Osteoblast (primary cell): Measurements from ENCODE around the gene VENTX. TPM values are rescaled to one million over a fixed set of nuclear protein-coding genes. Genes with fewer than 3 reads are reported as not detected.

Experiments
- DNase-seq: peaks from one replicate; pipeline ENCODE4 v3.0.0; 2011; ENCODE audit warnings: low spot score, mixed read lengths; ENCODE audit not compliant: insufficient read length; ENCODE audit errors: missing footprints
- H2AFZ ChIP-seq: 2 replicates; pipeline ENCODE4 v1.6.0; 2011; ENCODE audit warnings: mild to moderate bottlenecking, low read length
- H3K27ac ChIP-seq: 2 replicates; pipeline ENCODE4 v1.5.1; 2011; ENCODE audit warnings: mild to moderate bottlenecking, low read depth, low read length, moderate library complexity
- H3K27me3 ChIP-seq: 2 replicates; pipeline ENCODE4 v1.6.0; 2012; ENCODE audit warnings: mild to moderate bottlenecking, control low read depth, inconsistent platforms, low read length, moderate library complexity; ENCODE audit not compliant: insufficient read depth
- H3K36me3 ChIP-seq: 2 replicates; pipeline ENCODE4 v1.5.1; 2011; ENCODE audit warnings: mild to moderate bottlenecking, low read length, control low read depth, moderate library complexity; ENCODE audit not compliant: insufficient read depth
- H3K4me1 ChIP-seq: 2 replicates; pipeline ENCODE4 v1.5.1; 2011; ENCODE audit warnings: mild to moderate bottlenecking, low read length, control low read depth, moderate library complexity; ENCODE audit not compliant: insufficient read depth
- H3K4me2 ChIP-seq: 2 replicates; pipeline ENCODE4 v1.6.0; 2011; ENCODE audit warnings: mild to moderate bottlenecking, low read length; ENCODE audit not compliant: insufficient read depth
- H3K4me3 ChIP-seq: fragments of 200-600 bp; sonication (generic); 3 replicates; pipeline ENCODE4 v1.5.1; 2012; ENCODE audit warnings: mild to moderate bottlenecking, low read length, inconsistent platforms; ENCODE audit not compliant: insufficient read depth
- H3K79me2 ChIP-seq: 2 replicates; pipeline ENCODE4 v1.6.0; 2012; ENCODE audit warnings: mild to moderate bottlenecking, low read length, control low read depth, inconsistent platforms; ENCODE audit not compliant: insufficient read depth
- H3K9me3 ChIP-seq: 2 replicates; pipeline ENCODE4 v1.5.1; 2011; ENCODE audit warnings: low read depth, low read length, control low read depth
- H4K20me1 ChIP-seq: 2 replicates; pipeline ENCODE4 v1.6.0; 2012; ENCODE audit warnings: mild to moderate bottlenecking, low read length, control low read depth; ENCODE audit not compliant: insufficient read depth
- total RNA-seq: library from RNA; depleted of rRNA; stranded (reverse); fragments of >200 nt; gene quantifications from 2 replicates; pipeline ENCODE4 v1.2.3, GENCODE V29; 2012
- TF ChIP-seq, protein P1 (sequence below): IDR thresholded peaks from 2 replicates; pipeline ENCODE4 v1.5.1; 2011; ENCODE audit warnings: mild to moderate bottlenecking, low read depth, low read length, moderate library complexity; ENCODE audit errors: extremely low read depth

Gene VENTX
- total RNA-seq, 1 donor, result not detected

DNA sequence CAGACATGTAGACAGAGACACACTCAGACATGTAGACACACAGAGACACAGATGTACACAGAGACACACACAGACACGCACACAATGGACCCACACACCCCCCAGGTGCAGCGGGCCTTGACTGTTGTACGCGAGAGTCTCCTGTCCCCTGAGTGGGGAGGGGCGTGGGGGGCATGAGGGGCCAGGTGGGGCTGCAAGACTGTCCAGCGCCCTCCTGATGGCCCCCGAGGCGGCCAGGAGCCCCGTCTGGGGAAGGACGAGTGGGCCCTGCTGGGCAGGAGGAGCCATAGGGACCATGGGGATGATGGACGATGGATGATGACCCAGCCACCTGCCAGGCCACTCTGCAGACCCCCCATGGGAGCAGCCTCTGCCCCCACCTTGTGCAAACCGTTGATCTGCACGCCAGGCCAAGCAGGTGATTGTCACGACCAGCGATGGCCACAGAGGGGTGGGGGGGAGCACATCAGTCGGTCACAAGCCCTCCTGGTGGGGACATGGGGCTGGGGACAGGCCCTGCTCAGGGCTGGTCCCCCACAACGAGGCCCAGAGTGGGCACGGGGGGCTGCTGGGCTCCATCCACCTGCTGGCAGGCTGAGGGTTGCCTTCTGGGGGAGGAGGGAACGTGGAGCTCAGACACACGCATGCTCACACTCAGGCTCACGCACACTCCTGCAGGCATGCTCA is 11.6 kb downstream of the VENTX start:
- H3K9me3 ChIP-seq, result no peaks in the 10 kb centered on the region
- no peak overlapping the region for H3K4me2 ChIP-seq
- TF ChIP-seq, protein P1, sequence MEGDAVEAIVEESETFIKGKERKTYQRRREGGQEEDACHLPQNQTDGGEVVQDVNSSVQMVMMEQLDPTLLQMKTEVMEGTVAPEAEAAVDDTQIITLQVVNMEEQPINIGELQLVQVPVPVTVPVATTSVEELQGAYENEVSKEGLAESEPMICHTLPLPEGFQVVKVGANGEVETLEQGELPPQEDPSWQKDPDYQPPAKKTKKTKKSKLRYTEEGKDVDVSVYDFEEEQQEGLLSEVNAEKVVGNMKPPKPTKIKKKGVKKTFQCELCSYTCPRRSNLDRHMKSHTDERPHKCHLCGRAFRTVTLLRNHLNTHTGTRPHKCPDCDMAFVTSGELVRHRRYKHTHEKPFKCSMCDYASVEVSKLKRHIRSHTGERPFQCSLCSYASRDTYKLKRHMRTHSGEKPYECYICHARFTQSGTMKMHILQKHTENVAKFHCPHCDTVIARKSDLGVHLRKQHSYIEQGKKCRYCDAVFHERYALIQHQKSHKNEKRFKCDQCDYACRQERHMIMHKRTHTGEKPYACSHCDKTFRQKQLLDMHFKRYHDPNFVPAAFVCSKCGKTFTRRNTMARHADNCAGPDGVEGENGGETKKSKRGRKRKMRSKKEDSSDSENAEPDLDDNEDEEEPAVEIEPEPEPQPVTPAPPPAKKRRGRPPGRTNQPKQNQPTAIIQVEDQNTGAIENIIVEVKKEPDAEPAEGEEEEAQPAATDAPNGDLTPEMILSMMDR, result no peak

DNA sequence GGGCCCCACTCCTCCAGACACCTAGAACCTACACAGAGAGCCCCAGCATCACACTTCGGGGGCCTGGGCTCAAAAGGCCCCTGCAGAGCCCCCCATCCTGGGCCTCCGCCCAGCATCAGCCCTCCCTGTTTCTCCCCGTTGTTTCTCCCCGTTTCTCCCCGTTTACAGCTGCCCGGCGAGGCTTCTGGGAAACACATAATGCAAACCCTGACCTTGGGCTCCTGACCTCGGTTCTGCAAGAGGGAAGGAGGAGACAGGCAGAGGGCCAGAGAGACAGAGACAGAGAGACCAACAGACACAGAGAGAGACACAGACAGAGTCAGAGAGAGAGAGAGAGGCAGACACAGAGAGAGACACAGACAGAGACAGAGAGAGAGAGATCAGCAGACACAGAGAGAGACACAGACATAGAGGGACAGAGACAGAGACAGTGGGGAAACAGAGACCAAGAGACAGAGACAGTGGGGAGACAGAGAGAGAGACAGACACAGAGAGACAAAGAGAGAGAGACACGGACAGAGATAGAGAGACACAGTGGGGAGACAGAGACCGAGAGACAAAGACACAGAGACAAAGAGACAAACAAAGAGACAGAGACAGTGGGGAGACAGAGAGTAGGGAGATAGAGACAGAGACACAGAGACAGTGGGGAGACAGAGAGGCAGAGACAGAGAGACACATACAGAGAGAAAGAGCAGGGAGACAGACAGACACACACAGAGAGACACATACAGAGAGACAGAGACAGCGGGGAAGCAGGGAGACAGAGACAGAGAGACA is 12.5 kb downstream of the VENTX start:
- H3K4me1 ChIP-seq, result no peaks in the 10 kb centered on the region
- H2AFZ ChIP-seq, result no peak overlapping the region
- no peak for DNase-seq
- TF ChIP-seq, protein P1, result no peak
- H3K9me3 ChIP-seq, result no peaks in the 10 kb centered on the region
- H3K4me2 ChIP-seq, result no peak overlapping the region
- H3K36me3 ChIP-seq, result no peaks in the 10 kb centered on the region
- peaks cover 35% of the 10 kb centered on the region for H3K27me3 ChIP-seq
- no peak overlapping the region for H3K4me3 ChIP-seq
- no peaks in the 10 kb centered on the region for H3K79me2 ChIP-seq
- H3K27ac ChIP-seq, result no peak overlapping the region
- no peaks in the 10 kb centered on the region for H4K20me1 ChIP-seq

More for the DNA sequence above, 11.6 kb downstream of the VENTX start:
- no peak overlapping the region for H3K27ac ChIP-seq
- no peaks in the 10 kb centered on the region for H3K4me1 ChIP-seq
- H2AFZ ChIP-seq, result no peak overlapping the region
- DNase-seq, result no peak
- no peaks in the 10 kb centered on the region for H3K36me3 ChIP-seq
- peaks cover 40% of the 10 kb centered on the region for H3K27me3 ChIP-seq
- H4K20me1 ChIP-seq, result no peaks in the 10 kb centered on the region
- H3K79me2 ChIP-seq, result no peaks in the 10 kb centered on the region
- H3K4me3 ChIP-seq, result no peak overlapping the region

DNA sequence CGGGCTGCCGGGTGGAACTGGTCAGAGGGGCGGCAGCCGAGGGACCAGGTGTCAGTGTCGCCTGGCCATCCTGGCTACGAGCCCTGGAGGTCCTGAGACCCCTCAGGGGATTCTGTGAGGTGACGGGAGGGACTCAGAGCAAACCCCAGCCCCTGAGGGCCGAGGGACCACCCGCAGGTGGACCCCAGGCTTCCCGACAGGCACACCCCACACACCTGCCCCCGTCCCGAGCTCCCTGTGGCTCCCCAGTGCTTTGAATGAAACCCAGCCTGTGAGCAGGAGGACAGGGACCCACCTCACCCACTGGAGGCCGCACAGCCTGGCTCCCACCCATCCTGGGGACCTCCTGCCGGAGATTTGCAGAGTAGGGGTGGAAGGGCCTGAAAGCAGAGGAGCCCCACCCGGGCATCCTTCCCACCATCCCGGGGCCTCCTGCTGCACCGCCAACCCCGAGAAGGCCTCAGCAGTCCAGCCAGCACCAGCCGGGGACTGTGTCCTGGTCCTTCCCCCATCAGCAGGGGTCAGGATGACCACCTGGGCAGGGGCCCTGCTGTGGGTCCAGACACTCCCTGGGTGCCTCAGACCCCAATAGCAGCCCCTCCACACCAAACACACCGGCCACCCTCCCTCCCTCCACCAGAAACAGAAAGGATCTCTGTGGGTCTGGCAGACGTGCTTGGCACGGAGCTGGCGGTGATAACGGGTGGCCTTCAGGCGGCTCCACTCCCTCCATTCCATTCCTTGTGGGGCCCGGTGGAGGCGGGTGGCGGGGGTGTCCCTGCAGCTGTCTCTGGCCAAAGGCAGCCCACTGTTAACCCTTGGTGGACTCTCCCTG is 13.9 kb downstream of the VENTX start:
- no peaks in the 10 kb centered on the region for H3K9me3 ChIP-seq
- no peaks in the 10 kb centered on the region for H3K4me1 ChIP-seq
- no peak for DNase-seq
- TF ChIP-seq, protein P1, result no peak
- no peaks in the 10 kb centered on the region for H3K79me2 ChIP-seq
- H3K27me3 ChIP-seq, result peaks cover 22% of the 10 kb centered on the region
- H3K36me3 ChIP-seq, result no peaks in the 10 kb centered on the region
- H2AFZ ChIP-seq, result no peak overlapping the region
- no peak overlapping the region for H3K4me3 ChIP-seq
- no peak overlapping the region for H3K27ac ChIP-seq
- no peak overlapping the region for H3K4me2 ChIP-seq
- no peaks in the 10 kb centered on the region for H4K20me1 ChIP-seq

DNA sequence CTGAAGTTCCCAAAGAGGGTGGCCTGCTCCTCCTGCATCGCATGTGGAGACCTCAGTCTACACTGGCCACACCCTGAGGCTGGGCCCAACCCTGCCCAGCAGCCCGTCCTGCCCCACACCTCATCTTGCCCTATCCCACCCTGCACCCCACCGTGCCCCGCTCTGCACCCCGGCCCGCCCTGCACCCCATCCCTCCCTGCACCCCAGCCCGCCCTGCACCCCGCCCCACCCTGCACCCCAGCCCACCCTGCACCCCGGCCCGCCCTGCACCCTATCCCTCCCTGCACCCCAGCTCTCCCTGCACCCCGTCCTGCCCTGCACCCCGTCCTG is 14.5 kb downstream of the VENTX start:
- TF ChIP-seq, protein P1, result no peak
- no peak overlapping the region for H3K4me3 ChIP-seq

More for the DNA sequence above, 14.5 kb downstream of the VENTX start:
- Histone ChIP-seq H3K9me3 (no peaks in the 10 kb centered on the region), H2AFZ (no peak overlapping the region), H3K27ac (no peak overlapping the region), H4K20me1 (no peaks in the 10 kb centered on the region), H3K4me2 (no peak overlapping the region), H3K36me3 (no peaks in the 10 kb centered on the region), H3K4me1 (no peaks in the 10 kb centered on the region), H3K79me2 (no peaks in the 10 kb centered on the region), H3K27me3 (peaks cover 16% of the 10 kb centered on the region)
- no peak for DNase-seq
